Motor neuron (in vitro differentiated cells): Measurements from ENCODE around the gene NFATC4. TPM values are rescaled to one million over a fixed set of nuclear protein-coding genes. Genes with fewer than 3 reads are reported as not detected.

Experiments used
- ATAC-seq, 8 experiments: fragments of 200-7000 bp; cut with Tn5 transposase; replicated peaks in 6 of 8; 2 replicates each; pipeline ENCODE4 v1.8.0; 2021; ENCODE audit warnings: mild to moderate bottlenecking in 8 of 8, moderate library complexity in 8 of 8
- H3K27ac ChIP-seq, 2 donors: fragments of 250-450 bp; sonication (Bioruptor Pico); 2 replicates each; pipeline ENCODE4 v1.9.0; 2021; ENCODE audit warnings: antibody characterized with exemption in 2 of 2, mild to moderate bottlenecking in 2 of 2, moderate library complexity in 1 of 2
- H3K4me1 ChIP-seq, 2 donors: fragments of 250-450 bp; sonication (Bioruptor Pico); replicated peaks in 1 of 2; 2 replicates each; pipeline ENCODE4 v1.6.1; 2021; ENCODE audit warnings: antibody characterized with exemption in 2 of 2, mild to moderate bottlenecking in 2 of 2, moderate library complexity in 1 of 2
- H3K4me3 ChIP-seq, 5 donors: fragments of 250-450 bp; sonication (Bioruptor Pico); 2 replicates each; pipeline ENCODE4 v1.9.0; 2021; ENCODE audit warnings: antibody characterized with exemption in 5 of 5, mild to moderate bottlenecking in 5 of 5, moderate library complexity in 4 of 5
- WGBS, 10 experiments: fragments of 450-650 bp; shearing (Covaris generic); methylation state at CpG; one replicate each; pipeline ENCODE4 v1.0.0; 2022; 5-methylcytosine and 5-hydroxymethylcytosine counted together
- in situ Hi-C, 9 experiments: fragments of 400-800 bp; cut with MboI; loops; one replicate each; pipeline ENCODE4 v1.15.0; 2021; ENCODE audit warnings: low sequenced_read_pairs in 9 of 9, low pct_unique_long_range_greater_than_20kb in 2 of 9; ENCODE audit not compliant: unreplicated experiment in 9 of 9
- total RNA-seq, 8 experiments: library from RNA; unstranded; fragments of 300-600 nt; gene quantifications; 2 replicates each; pipeline versions ENCODE4 v1.2.3 to v1.2.4, GENCODE V29; 2022

Gene NFATC4
- total RNA-seq, 8 experiments from 2014 or later, result 5.1 to 345 (median 13.4) TPM

DNA sequence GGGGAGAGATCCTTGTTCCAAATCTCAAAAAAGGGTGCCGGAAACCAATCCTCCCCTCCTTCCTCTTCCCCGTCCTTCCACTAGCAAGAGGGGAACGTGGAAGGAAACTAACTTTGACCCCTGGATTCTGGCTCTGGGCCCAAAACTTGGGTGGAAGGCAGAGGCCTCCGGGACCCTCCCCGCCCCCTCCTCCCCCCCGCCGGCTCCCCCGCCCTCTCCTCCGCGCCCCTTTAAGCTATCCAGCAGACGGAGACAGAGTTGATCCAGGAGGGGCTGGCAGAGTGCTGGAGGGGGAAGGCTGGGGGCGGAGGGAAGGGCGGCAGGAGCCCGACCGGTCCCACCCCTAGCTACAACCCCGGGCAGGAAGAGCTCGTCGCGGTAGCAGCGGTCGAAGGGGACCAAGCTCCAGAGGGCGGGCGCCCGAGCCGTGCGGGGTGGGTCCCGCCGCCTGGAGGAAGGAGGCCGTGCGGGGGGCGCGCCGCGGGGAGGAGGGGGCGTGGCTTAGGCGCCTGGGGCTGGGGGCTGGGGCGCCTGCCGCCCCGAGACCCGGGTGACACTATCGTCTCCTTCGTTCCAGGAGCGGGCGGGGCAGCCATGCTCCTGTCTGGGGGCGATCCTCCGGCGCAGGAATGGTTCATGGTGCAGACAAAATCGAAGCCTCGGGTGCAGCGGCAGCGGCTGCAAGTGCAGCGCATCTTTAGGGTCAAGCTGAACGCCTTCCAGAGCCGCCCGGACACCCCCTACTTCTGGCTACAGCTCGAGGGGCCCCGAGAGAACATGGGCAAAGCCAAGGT is 30.9 kb downstream of the NFATC4 start, which contains the start of gene NYNRIN:
Gene NYNRIN, plus strand, starts transcription at position 351 of the 794 bp plus-strand sequence. Its CDS starts 244 bp downstream, at position 595.
- H3K27ac ChIP-seq, result peak within 1 kb of the TSS in 1 of 2 donors; percentile 27

DNA sequence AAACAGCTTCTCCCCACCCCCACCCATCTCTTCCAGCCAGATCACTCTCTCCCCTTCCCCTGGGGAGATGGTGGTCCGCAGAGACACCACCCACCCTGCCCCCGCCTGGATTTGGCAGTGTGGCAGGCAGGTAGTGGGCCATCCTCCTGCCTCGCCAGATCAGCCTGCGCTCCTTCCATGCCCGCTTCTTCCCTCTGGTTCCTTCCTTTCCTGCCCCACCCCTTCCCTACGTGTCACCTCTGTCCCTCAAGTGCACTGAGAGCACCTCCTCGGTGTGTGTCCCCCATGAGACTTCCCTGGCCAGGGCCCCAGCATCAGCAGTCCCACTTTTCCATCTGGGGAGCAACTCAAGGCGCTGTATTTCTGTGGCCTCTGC is 31.5 kb downstream of the NFATC4 start:
- Histone ChIP-seq H3K27ac (peak overlapping the region in 1 of 2 donors; percentile 27), H3K4me3 (peak overlapping the region; percentile 34 to 46 (median 41)), H3K4me1 (peaks cover 12 to 15% of the 10 kb centered on the region in 2 donors)
- 10% methylated on average over 4 of the region's 8 CpGs; no CpG with 5 or more reads in 9 of the 10 experiments for WGBS, 10 experiments
- peak in 6 of 8 experiments; percentile 5 to 43 (median 34) for ATAC-seq
- in situ Hi-C loops, result no loop called here

More for the DNA sequence above, 30.9 kb downstream of the NFATC4 start, which contains the start of gene NYNRIN:
- Histone ChIP-seq H3K4me3 (peak within 1 kb of the TSS; percentile 34 to 46 (median 41)), H3K4me1 (peaks cover 12 to 15% of the 10 kb centered on the region in 2 donors)
- WGBS, 10 experiments, result 0% methylated on average over 2 of the region's 57 CpGs; no CpG with 5 or more reads in 9 of the 10 experiments
- peak; percentile 28 to 92 (median 87) for ATAC-seq
- in situ Hi-C loops, result no loop called here

DNA sequence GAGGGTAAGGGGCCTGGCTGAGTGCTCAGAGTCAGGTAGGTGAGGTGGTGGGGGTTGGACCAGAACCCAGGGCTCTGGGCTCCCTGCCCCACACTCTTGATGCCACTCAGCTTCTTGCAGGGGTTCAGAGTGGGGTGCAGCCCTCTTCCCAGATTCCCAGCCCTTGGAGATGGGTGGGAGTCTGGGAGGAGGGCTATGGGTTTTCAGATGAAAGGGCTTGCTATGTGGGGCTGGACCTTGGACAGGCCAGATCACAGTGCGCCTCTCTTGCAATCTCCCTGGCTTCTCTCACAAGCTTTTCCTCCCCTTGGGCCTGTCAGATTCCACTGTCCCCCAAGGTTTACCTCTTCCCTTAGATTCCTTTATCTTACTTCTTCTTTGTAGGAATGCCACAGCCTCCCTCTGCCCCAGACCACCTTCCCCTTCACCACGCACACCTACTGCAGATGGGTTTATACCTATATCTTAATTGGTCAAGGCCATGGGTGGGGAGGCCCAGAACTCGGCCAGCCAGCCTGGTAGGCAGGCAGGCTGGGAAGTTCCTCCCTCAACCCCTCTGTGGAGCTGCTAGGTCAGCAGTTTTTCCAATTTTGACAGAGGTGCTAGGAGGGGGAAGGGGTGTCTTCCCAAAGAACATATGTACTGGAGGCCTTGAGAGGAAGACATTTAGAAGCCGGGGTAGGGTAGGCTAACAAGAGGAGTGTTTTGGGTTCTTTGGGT is 32.2 kb downstream of the NFATC4 start:
- Histone ChIP-seq H3K27ac (no peak overlapping the region), H3K4me1 (peaks cover 12 to 15% of the 10 kb centered on the region in 2 donors), H3K4me3 (peak overlapping the region; percentile 34 to 46 (median 41))
- in situ Hi-C loops, result no loop called here
- WGBS, 10 experiments, result 20 to 100% (median 67%) methylated on average over 1 to 3 of the region's 4 CpGs; no CpG with 5 or more reads in 3 of the 10 experiments
- ATAC-seq, result no peak

GRCh38 chr14:24401810-24402702 is 34.1 kb downstream of the NFATC4 start:
- no peak overlapping the region for H3K4me3 ChIP-seq
- H3K4me1 ChIP-seq, result peaks cover 12 to 15% of the 10 kb centered on the region in 2 donors
- 30 to 100% (median 80%) methylated on average over 1 to 3 of the region's 9 CpGs; no CpG with 5 or more reads in 3 of the 10 experiments for WGBS, 10 experiments
- no peak overlapping the region for H3K27ac ChIP-seq
- peak in 1 of 8 experiments; percentile 2 for ATAC-seq
- in situ Hi-C loops, result no loop called here

GRCh38 chr14:24403294-24403998 is 35.5 kb downstream of the NFATC4 start:
- peak in 2 of 8 experiments; percentile 7 to 9 for ATAC-seq
- in situ Hi-C loops, result no loop called here
- H3K27ac ChIP-seq, result no peak overlapping the region

DNA sequence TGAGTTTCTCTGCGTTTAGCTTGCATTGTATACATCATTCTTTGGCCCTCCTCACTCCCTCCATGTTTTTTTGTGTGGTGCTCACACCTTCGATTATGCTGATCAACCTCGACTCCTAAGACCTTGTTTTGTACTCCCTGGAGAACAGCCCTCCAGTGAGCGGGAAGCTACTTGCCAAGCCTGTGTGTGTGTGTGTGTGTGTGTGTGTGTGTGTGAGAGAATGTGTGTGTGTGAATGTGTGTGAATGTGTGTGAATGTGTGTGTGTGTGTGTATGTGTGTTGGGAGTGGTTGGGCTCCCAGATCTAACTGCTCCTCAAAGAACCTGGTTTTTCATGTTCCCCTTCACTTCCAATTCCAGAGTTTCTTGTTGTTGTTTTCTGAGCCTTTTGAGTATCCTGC is 36.8 kb downstream of the NFATC4 start:
- in situ Hi-C loops, result no loop called here
- Histone ChIP-seq H3K4me3 (no peak overlapping the region), H3K27ac (no peak overlapping the region), H3K4me1 (peaks cover 4 to 9% of the 10 kb centered on the region in 2 donors)
- 40 to 100% (median 80%) methylated on average over 1 to 2 of the region's 4 CpGs; no CpG with 5 or more reads in 4 of the 10 experiments for WGBS, 10 experiments
- ATAC-seq, result no peak

More at GRCh38 chr14:24403294-24403998, 35.5 kb downstream of the NFATC4 start:
- Histone ChIP-seq H3K4me1 (peaks cover 11 to 12% of the 10 kb centered on the region in 2 donors), H3K4me3 (no peak overlapping the region)
- 6 to 93% (median 77%) methylated on average over 3 to 7 of the region's 7 CpGs for WGBS, 10 experiments

- H3K4me1 ChIP-seq, result no peaks in the 10 kb centered on the region
- no peak for ATAC-seq
- no peak overlapping the region for H3K4me3 ChIP-seq
- no peak overlapping the region for H3K27ac ChIP-seq
- 70 to 90% methylated on average over 2 to 5 of the region's 6 CpGs; no CpG with 5 or more reads in 8 of the 10 experiments for WGBS, 10 experiments
- in situ Hi-C loops, result no loop called here
Measured at GRCh38 chr14:24406416-24406815, 38.4 kb downstream of the NFATC4 start.

GRCh38 chr14:24407608-24408325 is 39.8 kb downstream of the NFATC4 start:
- WGBS, 10 experiments, result 82 to 100% (median 83%) methylated on average over 2 to 6 of the region's 18 CpGs; no CpG with 5 or more reads in 7 of the 10 experiments
- Histone ChIP-seq H3K27ac (no peak overlapping the region), H3K4me3 (no peak overlapping the region), H3K4me1 (no peaks in the 10 kb centered on the region)
- in situ Hi-C loops, result no loop called here
- no peak for ATAC-seq

DNA sequence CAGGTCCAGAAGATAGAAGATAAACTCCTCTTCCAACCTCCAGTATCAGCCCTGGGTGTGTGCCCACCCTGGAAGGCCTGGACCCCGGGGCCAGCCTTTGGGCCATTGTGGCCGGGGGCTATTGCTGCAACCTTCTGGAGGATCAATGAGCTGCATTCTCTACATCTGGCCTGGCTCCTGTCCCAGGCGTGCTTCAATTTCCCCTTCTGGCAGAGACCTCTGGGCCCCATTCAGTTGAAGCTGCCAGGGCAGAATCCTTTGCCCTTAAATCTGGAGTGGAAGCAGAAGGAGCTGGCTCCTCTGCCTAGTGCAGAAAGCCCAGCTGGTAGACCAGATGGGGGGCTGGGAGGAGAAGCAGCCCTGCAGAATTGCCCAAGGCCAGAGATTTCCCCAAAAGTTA is 40.8 kb downstream of the NFATC4 start:
- ATAC-seq, result no peak
- Histone ChIP-seq H3K4me3 (no peak overlapping the region), H3K4me1 (no peaks in the 10 kb centered on the region), H3K27ac (no peak overlapping the region)
- WGBS, 10 experiments, result 60 to 100% (median 67%) methylated on average over 1 of the region's 3 CpGs; no CpG with 5 or more reads in 7 of the 10 experiments
- in situ Hi-C loops, result no loop called here

DNA sequence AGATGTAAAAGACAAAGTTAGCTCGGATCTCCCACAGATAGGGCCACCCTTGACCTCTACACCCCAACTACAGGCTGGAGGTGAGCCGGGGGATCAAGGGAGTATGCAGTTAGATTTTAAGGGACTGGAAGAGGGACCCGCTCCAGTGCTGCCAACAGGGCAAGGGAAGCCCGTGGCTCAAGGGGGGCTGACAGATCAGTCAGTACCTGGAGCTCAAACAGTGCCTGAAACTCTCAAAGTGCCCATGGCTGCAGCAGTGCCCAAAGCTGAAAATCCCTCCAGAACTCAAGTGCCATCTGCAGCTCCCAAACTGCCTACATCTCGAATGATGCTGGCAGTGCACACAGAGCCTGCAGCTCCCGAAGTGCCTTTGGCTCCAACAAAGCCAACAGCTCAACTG is 41.2 kb downstream of the NFATC4 start:
- Histone ChIP-seq H3K27ac (no peak overlapping the region), H3K4me3 (no peak overlapping the region), H3K4me1 (no peaks in the 10 kb centered on the region)
- in situ Hi-C loops, result no loop called here
- no peak for ATAC-seq
- WGBS, 10 experiments, result 40 to 100% (median 76%) methylated on average over 1 to 5 of the region's 6 CpGs; no CpG with 5 or more reads in 2 of the 10 experiments

GRCh38 chr14:24409956-24410355 is 42.0 kb downstream of the NFATC4 start:
- WGBS, 10 experiments, result no CpG with 5 or more reads among the region's 10 CpGs
- ATAC-seq, result no peak
- no peak overlapping the region for H3K4me3 ChIP-seq
- no peak overlapping the region for H3K27ac ChIP-seq
- H3K4me1 ChIP-seq, result no peaks in the 10 kb centered on the region
- in situ Hi-C loops, result no loop called here
